ENCODE measurements around the gene RBFOX2.
A peak's percentile ranks its signal among the peaks of the same experiment; 100 is the strongest.
"Not testable (repeated sequence)": the region's sequence is repeated elsewhere in the genome, so short reads cannot be mapped to it uniquely, and the experiment has no call there.

RBFOX2 gene

GRCh38 chr22:36028646-36029405, at the start of gene RBFOX2:
Gene RBFOX2 (minus strand): TSS chr22:36028824. CDS start chr22:36028425, 399 bp downstream.
- peak; percentile 71 for DNase-seq

- no peak for DNase-seq
Measured at GRCh38 chr22:36077271-36077670, 48.6 kb upstream of the RBFOX2 start.

- no peak for DNase-seq
Measured at GRCh38 chr22:36075724-36076123, 47.1 kb upstream of the RBFOX2 start.

GRCh38 chr22:36075230-36075629, 46.6 kb upstream of the RBFOX2 start:
- no peak for DNase-seq

GRCh38 chr22:36073476-36073875, 44.9 kb upstream of the RBFOX2 start:
- no peak for DNase-seq

GRCh38 chr22:36070645-36071044, 42.0 kb upstream of the RBFOX2 start:
- DNase-seq: not testable (repeated sequence)

- DNase-seq: no peak
Measured at GRCh38 chr22:36069368-36069767, 40.7 kb upstream of the RBFOX2 start.

- no peak for DNase-seq
Measured at GRCh38 chr22:36068776-36069344, 40.2 kb upstream of the RBFOX2 start.

- DNase-seq: no peak
Measured at GRCh38 chr22:36067235-36067558, 38.6 kb upstream of the RBFOX2 start.

- peak; percentile 90 for DNase-seq
Measured at GRCh38 chr22:36065775-36066544, 37.3 kb upstream of the RBFOX2 start.

GRCh38 chr22:36065462-36065774, 36.8 kb upstream of the RBFOX2 start:
- no peak for DNase-seq

GRCh38 chr22:36064358-36064757, 35.7 kb upstream of the RBFOX2 start:
- DNase-seq: no peak

- no peak for DNase-seq
Measured at GRCh38 chr22:36056980-36057379, 28.4 kb upstream of the RBFOX2 start.

GRCh38 chr22:36055376-36056295, 27.0 kb upstream of the RBFOX2 start:
- DNase-seq: no peak

- DNase-seq: not testable (repeated sequence)
Measured at GRCh38 chr22:36054446-36054845, 25.8 kb upstream of the RBFOX2 start.

- DNase-seq: no peak
Measured at GRCh38 chr22:36053242-36054147, 24.9 kb upstream of the RBFOX2 start.

- DNase-seq: no peak
Measured at GRCh38 chr22:36052505-36052941, 23.9 kb upstream of the RBFOX2 start.

GRCh38 chr22:36049678-36049997, 21.0 kb upstream of the RBFOX2 start:
- no peak for DNase-seq

- DNase-seq: no peak
Measured at GRCh38 chr22:36048911-36049677, 20.5 kb upstream of the RBFOX2 start.

- not testable (repeated sequence) for DNase-seq
Measured at GRCh38 chr22:36044517-36044916, 15.9 kb upstream of the RBFOX2 start.

- DNase-seq: no peak
Measured at GRCh38 chr22:36042240-36042639, 13.6 kb upstream of the RBFOX2 start.
